Esophagus muscularis mucosa (tissue), 4 donors: Measurements from ENCODE around the gene CELSR1. TPM values are rescaled to one million over a fixed set of nuclear protein-coding genes. Genes with fewer than 3 reads are reported as not detected.

Source experiments
- DNase-seq: peaks from one replicate; pipeline ENCODE4 v3.0.0-alpha.2; 2017; ENCODE audit errors: extremely low spot score
- H3K27ac ChIP-seq, 4 donors: fragments of 200-600 bp; sonication (generic); replicated peaks in 1 of 4; 1 replicate in 3 of 4; 2 replicates in 1 of 4; pipeline ENCODE4 v1.5.1; 2016 to 2019; ENCODE audit warnings: mild to moderate bottlenecking in 1 of 4
- H3K27me3 ChIP-seq, 4 donors: fragments of 200-600 bp; sonication (generic); one replicate each; pipeline versions ENCODE4 v1.5.1 to v1.6.0; 2016 to 2019
- H3K36me3 ChIP-seq, 4 donors: fragments of 200-600 bp; sonication (generic); one replicate each; pipeline ENCODE4 v1.5.1; 2016 to 2019
- H3K4me1 ChIP-seq, 4 donors: fragments of 200-600 bp; sonication (generic); one replicate each; pipeline ENCODE4 v1.5.1; 2016 to 2019
- H3K4me3 ChIP-seq, 4 donors: fragments of 200-600 bp; sonication (generic); 1 replicate in 2 of 4; 2 replicates in 2 of 4; pipeline ENCODE4 v1.5.1; 2016 to 2019; ENCODE audit warnings: mild to moderate bottlenecking in 4 of 4, moderate library complexity in 1 of 4
- H3K9me3 ChIP-seq, 4 donors: fragments of 200-600 bp; sonication (generic); 1 replicate in 3 of 4; 2 replicates in 1 of 4; pipeline ENCODE4 v1.5.1; 2016 to 2019
- EP300 ChIP-seq: sonication (generic); formaldehyde crosslinking; IDR thresholded peaks from one replicate; pipeline ENCODE4 v1.6.1; 2017; ENCODE audit warnings: antibody characterized with exemption
- POLR2A ChIP-seq: fragments of 450-650 bp; IDR thresholded peaks from one replicate; pipeline ENCODE4 v1.6.1; 2017; ENCODE audit warnings: antibody characterized with exemption, moderate library complexity, mild to moderate bottlenecking, low read depth
- POLR2AphosphoS5 ChIP-seq, 2 donors: sonication (generic); formaldehyde crosslinking; IDR thresholded peaks; one replicate each; pipeline ENCODE4 v1.6.1; 2017; ENCODE audit warnings: antibody characterized with exemption in 2 of 2
- WGBS: methylation state at CpG from one replicate; pipeline ENCODE4 v1.1.5; 2018; 5-methylcytosine and 5-hydroxymethylcytosine counted together
- intact Hi-C: fragments of 100-400 bp; cut with DNase I; formaldehyde crosslinking; loops from one replicate; pipeline ENCODE4 v1.15.1; 2023
- total RNA-seq, 4 donors: library from RNA; depleted of rRNA; stranded (reverse); fragments of >200 nt; gene quantifications; one replicate each; pipeline versions ENCODE4 v1.1.0 to v1.2.1, GENCODE V29; 2016
- TF ChIP-seq, protein P1 (sequence below), 3 experiments: fragments of 200-600 bp in 2 of 3; fragments of 450-650 bp in 1 of 3; sonication (generic) in 2 of 3; IDR thresholded peaks; one replicate each; pipeline ENCODE4 v1.5.1; 2017 to 2019; ENCODE audit warnings: antibody characterized with exemption in 3 of 3, mild to moderate bottlenecking in 2 of 3, moderate library complexity in 1 of 3

The CELSR1 gene
- total RNA-seq, 4 donors from 2014 or later: 2.5 to 2.7 (median 2.6) TPM

DNA sequence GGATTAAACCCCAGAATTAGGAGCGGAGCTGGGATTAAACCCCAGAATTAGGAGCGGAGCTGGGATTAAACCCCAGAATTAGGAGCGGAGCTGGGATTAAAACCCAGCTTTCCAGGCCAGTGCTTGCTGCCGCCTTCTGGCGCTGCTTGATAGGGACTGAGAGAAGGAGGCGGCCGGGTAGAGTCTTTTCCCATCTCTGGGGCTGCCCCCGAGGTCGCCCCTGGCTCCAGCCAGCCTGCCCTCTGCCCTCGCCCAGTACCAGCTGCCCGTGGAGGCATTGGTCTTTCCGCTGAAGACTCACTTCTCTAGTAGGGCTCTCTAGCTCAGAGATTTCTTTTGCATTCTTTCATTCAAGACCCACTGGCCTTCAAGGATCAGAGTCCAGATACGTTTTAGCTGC is 196.7 kb downstream of the CELSR1 start:
- peaks cover 39 to 83% (median 75%) of the 10 kb centered on the region in 4 donors for H3K36me3 ChIP-seq
- no peaks in the 10 kb centered on the region for H3K9me3 ChIP-seq
- no peak overlapping the region for H3K27ac ChIP-seq
- H3K4me3 ChIP-seq: no peak overlapping the region
- H3K27me3 ChIP-seq: no peaks in the 10 kb centered on the region
- intact Hi-C loops: no loop called here
- TF ChIP-seq EP300 (no peak), POLR2A (no peak), POLR2AphosphoS5 (IDR thresholded peaks at IDR 0.05) (no peak)
- TF ChIP-seq, protein P1, sequence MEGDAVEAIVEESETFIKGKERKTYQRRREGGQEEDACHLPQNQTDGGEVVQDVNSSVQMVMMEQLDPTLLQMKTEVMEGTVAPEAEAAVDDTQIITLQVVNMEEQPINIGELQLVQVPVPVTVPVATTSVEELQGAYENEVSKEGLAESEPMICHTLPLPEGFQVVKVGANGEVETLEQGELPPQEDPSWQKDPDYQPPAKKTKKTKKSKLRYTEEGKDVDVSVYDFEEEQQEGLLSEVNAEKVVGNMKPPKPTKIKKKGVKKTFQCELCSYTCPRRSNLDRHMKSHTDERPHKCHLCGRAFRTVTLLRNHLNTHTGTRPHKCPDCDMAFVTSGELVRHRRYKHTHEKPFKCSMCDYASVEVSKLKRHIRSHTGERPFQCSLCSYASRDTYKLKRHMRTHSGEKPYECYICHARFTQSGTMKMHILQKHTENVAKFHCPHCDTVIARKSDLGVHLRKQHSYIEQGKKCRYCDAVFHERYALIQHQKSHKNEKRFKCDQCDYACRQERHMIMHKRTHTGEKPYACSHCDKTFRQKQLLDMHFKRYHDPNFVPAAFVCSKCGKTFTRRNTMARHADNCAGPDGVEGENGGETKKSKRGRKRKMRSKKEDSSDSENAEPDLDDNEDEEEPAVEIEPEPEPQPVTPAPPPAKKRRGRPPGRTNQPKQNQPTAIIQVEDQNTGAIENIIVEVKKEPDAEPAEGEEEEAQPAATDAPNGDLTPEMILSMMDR (IDR thresholded peaks at IDR 0.05): no peak
- H3K4me1 ChIP-seq: peaks cover 12 to 25% (median 18%) of the 10 kb centered on the region in 4 donors
- DNase-seq: no peak
- 90% methylated on average over 13 of the region's 13 CpGs for WGBS

- Histone ChIP-seq H3K36me3 (peaks cover 37 to 75% (median 68%) of the 10 kb centered on the region in 4 donors), H3K4me3 (no peak overlapping the region), H3K9me3 (no peaks in the 10 kb centered on the region), H3K4me1 (peaks cover 12 to 29% (median 21%) of the 10 kb centered on the region in 4 donors), H3K27ac (no peak overlapping the region), H3K27me3 (no peaks in the 10 kb centered on the region)
- WGBS: 92% methylated on average over 5 of the region's 5 CpGs
- DNase-seq: no peak
- TF ChIP-seq POLR2A (no peak), EP300 (no peak), POLR2AphosphoS5 (IDR thresholded peaks at IDR 0.05) (no peak)
- TF ChIP-seq, protein P1 (IDR thresholded peaks at IDR 0.05): no peak
- intact Hi-C loops: no loop called here
Measured at GRCh38 chr22:46339956-46340355, 197.5 kb downstream of the CELSR1 start.

DNA sequence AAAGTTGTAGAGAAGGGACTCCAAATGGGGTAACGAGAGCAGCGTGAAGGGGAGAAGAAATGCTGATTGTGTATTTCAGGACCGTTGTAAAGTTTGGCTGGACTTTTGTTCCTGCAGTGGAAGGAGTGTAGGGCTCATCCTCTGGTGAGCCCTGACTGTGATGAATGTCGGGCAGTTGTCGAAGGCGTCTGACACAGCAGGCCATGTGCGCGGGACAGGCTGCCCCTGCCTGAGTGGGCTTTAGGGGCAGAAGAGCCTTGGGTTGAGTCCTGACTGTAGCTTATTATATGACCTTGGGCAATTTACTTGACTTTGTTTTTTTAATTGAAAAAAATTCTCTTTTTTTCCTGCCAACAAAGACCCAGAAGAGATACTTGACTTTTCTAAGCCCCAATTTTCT is 198.8 kb downstream of the CELSR1 start:
- DNase-seq: no peak
- H3K9me3 ChIP-seq: no peaks in the 10 kb centered on the region
- no peaks in the 10 kb centered on the region for H3K27me3 ChIP-seq

DNA sequence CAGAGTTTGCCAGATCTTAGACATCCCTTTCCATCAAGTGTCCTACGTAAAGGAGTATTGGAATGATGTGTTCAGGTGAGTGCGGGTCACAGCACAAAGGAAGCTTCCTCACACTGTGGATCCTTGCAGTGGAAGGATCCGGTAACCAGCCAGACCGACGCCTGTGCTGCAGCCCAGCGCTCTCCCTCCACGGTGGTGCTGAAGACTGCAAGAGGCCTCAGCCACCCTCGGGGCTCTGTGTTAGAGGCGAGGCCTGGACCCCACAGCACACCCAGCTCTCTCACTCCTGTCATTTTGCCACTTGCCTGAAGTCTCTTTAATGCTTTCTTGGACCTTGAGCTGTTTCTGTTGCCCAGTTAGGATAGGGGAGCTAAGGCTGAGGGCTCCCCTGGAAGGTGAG is 199.6 kb downstream of the CELSR1 start:
- DNase-seq: no peak
- intact Hi-C loops: no loop called here
- Histone ChIP-seq H3K4me1 (peaks cover 12 to 34% (median 26%) of the 10 kb centered on the region in 4 donors), H3K27ac (no peak overlapping the region), H3K9me3 (no peaks in the 10 kb centered on the region), H3K36me3 (peaks cover 29 to 55% (median 48%) of the 10 kb centered on the region in 4 donors), H3K27me3 (no peaks in the 10 kb centered on the region), H3K4me3 (no peak overlapping the region)
- WGBS: 90% methylated on average over 9 of the region's 9 CpGs
- TF ChIP-seq, protein P1 (IDR thresholded peaks at IDR 0.05): no peak
- TF ChIP-seq EP300 (no peak), POLR2A (no peak), POLR2AphosphoS5 (IDR thresholded peaks at IDR 0.05) (no peak)

More for the DNA sequence above, 198.8 kb downstream of the CELSR1 start:
- Histone ChIP-seq H3K36me3 (peaks cover 30 to 62% (median 55%) of the 10 kb centered on the region in 4 donors), H3K27ac (no peak overlapping the region), H3K4me3 (no peak overlapping the region), H3K4me1 (peaks cover 12 to 34% (median 26%) of the 10 kb centered on the region in 4 donors)
- TF ChIP-seq POLR2A (no peak), POLR2AphosphoS5 (IDR thresholded peaks at IDR 0.05) (no peak), EP300 (no peak)
- TF ChIP-seq, protein P1 (IDR thresholded peaks at IDR 0.05): no peak
- intact Hi-C loops: no loop called here
- WGBS: 89% methylated on average over 8 of the region's 8 CpGs
